Measurements from ENCODE around the gene A2ML1. TPM values are rescaled to one million over a fixed set of nuclear protein-coding genes. Genes with fewer than 3 reads are reported as not detected.

The A2ML1 gene
- total and polyA plus RNA-seq, 7 donors, result 0.09 to 0.28 (median 0.11) TPM; not detected in 4

- Histone ChIP-seq H3K27me3 (ENCODE audit: insufficient read depth in 3 of 3, low read length in 2 of 3) (no peaks in the 10 kb centered on the region), H3K4me3 (no peak overlapping the region), H3K27ac (no peak overlapping the region), H3K36me3 (ENCODE audit: insufficient read depth in 1 of 2, low read depth in 1 of 2) (no peaks in the 10 kb centered on the region), H3K9me3 (peaks cover 7% of the 10 kb centered on the region), H3K4me1 (no peaks in the 10 kb centered on the region)
- WGBS, 3 donors, result 81 to 88% (median 82%) methylated on average over 3 of the region's 3 CpGs
- TF ChIP-seq CTCF (IDR thresholded peaks at IDR 0.05), result no peak
- DNase-seq (no peak), ATAC-seq (no peak)
- intact Hi-C loops (cut with DNase I), result loop anchor here in 1 of 2 donors (10.0 kb wide), 1 partner anchor 137 kb away; no protein-coding TSS in a partner anchor
These were observed 830 bp upstream of the A2ML1 start for GRCh38 chr12:8821591-8821990.

- DNase-seq (no peak), ATAC-seq (no peak)
- Histone ChIP-seq H3K27ac (no peak overlapping the region), H3K9me3 (peaks cover 7% of the 10 kb centered on the region), H3K27me3 (ENCODE audit: insufficient read depth in 3 of 3, low read length in 2 of 3) (peaks cover 0 to 2% (median 0%) of the 10 kb centered on the region in 3 donors), H3K4me1 (no peaks in the 10 kb centered on the region), H3K4me3 (no peak overlapping the region), H3K36me3 (ENCODE audit: insufficient read depth in 1 of 2, low read depth in 1 of 2) (no peaks in the 10 kb centered on the region)
- WGBS, 3 donors, result 20 to 25% (median 22%) methylated on average over 8 of the region's 8 CpGs
- intact Hi-C loops (cut with DNase I), result loop anchor here in 1 of 2 donors (10.0 kb wide), 1 partner anchor 139 kb away; no protein-coding TSS in a partner anchor
- peak; percentile 49 for TF ChIP-seq CTCF (IDR thresholded peaks at IDR 0.05)
These were observed 1.3 kb downstream of the A2ML1 start for GRCh38 chr12:8823565-8824300.

GRCh38 chr12:8827551-8828256, 5.3 kb downstream of the A2ML1 start:
- 82 to 90% (median 88%) methylated on average over 4 of the region's 4 CpGs for WGBS, 3 donors
- H3K27ac ChIP-seq, result no peak overlapping the region
- ATAC-seq, result no peak
- intact Hi-C loops (cut with DNase I), result loop anchor here in 1 of 2 donors (10.0 kb wide), 1 partner anchor 143 kb away; no protein-coding TSS in a partner anchor
- DNase-seq, result no peak
- no peaks in the 10 kb centered on the region for H3K4me1 ChIP-seq
- TF ChIP-seq CTCF (IDR thresholded peaks at IDR 0.05), result no peak
- no peak overlapping the region for H3K4me3 ChIP-seq
- peaks cover 7% of the 10 kb centered on the region for H3K9me3 ChIP-seq
- no peaks in the 10 kb centered on the region for H3K36me3 ChIP-seq (ENCODE audit: insufficient read depth in 1 of 2, low read depth in 1 of 2)
- peaks cover 0 to 2% (median 0%) of the 10 kb centered on the region in 3 donors for H3K27me3 ChIP-seq (ENCODE audit: insufficient read depth in 3 of 3, low read length in 2 of 3)

- no peak for TF ChIP-seq CTCF (IDR thresholded peaks at IDR 0.05)
- ATAC-seq (no peak), DNase-seq (no peak)
- no peaks in the 10 kb centered on the region for H3K36me3 ChIP-seq (ENCODE audit: insufficient read depth in 1 of 2, low read depth in 1 of 2)
- WGBS, 3 donors, result 68 to 72% (median 72%) methylated on average over 9 of the region's 9 CpGs
- H3K4me1 ChIP-seq, result no peaks in the 10 kb centered on the region
- H3K4me3 ChIP-seq, result no peak overlapping the region
- no peak overlapping the region for H3K27ac ChIP-seq
- intact Hi-C loops (cut with DNase I), result loop anchor here in 1 of 2 donors (10.0 kb wide), 1 partner anchor 144 kb away; no protein-coding TSS in a partner anchor
- H3K9me3 ChIP-seq, result peaks cover 7% of the 10 kb centered on the region
- H3K27me3 ChIP-seq (ENCODE audit: insufficient read depth in 3 of 3, low read length in 2 of 3), result peaks cover 0 to 2% (median 0%) of the 10 kb centered on the region in 3 donors
These were observed 6.1 kb downstream of the A2ML1 start for GRCh38 chr12:8828257-8829124.
